ENCODE measurements around the gene PLEKHG4. TPM values are rescaled to one million over a fixed set of nuclear protein-coding genes. Genes with fewer than 3 reads are reported as not detected.

PLEKHG4 gene
- total and polyA plus RNA-seq, 7 donors: 1.4 to 7.9 (median 3.5) TPM

DNA sequence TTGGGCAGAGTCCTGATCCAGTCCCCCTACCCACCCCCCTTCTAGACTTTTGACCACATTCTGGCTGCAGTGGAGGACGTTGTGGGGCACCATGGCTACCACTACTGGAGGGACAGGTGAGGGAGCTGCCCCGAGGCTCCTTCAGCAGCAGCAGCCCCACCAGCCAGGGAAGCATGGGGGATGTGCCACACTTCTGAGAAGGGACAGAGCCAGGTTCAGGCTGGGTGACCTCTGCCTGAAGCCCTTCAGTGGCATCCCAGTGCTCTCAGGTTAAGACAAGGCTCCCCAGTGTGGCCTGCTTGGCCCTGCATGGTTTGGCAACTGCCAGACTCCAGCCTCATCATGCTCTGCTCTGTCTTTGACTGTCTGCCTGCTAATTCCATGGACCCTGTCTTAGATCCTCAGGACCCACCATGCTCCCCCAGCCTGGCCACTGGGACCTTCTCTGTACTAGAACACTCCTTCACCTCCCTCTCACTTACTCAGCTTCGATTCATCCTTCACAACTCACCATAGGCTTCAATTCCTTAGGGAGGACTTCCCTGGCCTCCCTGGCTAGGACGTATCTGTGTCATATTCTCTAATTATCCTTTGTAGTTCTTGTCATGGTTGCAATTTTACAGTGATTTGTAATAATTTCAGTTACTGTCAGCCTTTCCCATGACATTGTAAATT is 21.7 kb upstream of the PLEKHG4 start:
- no peak overlapping the region for H3K4me3 ChIP-seq
- DNase-seq: peak; percentile 47
- H3K9me3 ChIP-seq: no peaks in the 10 kb centered on the region
- H3K4me1 ChIP-seq: no peaks in the 10 kb centered on the region
- intact Hi-C loops (cut with DNase I): no loop called here
- peaks cover 5 to 21% (median 13%) of the 10 kb centered on the region in 3 donors for H3K27me3 ChIP-seq
- WGBS, 2 donors: 84 to 85% methylated on average over 4 of the region's 4 CpGs
- no peak overlapping the region for H3K27ac ChIP-seq
- TF ChIP-seq EP300 (IDR thresholded peaks at IDR 0.05) (no peak), POLR2AphosphoS5 (IDR thresholded peaks at IDR 0.05) (no peak), POLR2A (IDR thresholded peaks at IDR 0.05) (no peak)
- TF ChIP-seq, protein P1, sequence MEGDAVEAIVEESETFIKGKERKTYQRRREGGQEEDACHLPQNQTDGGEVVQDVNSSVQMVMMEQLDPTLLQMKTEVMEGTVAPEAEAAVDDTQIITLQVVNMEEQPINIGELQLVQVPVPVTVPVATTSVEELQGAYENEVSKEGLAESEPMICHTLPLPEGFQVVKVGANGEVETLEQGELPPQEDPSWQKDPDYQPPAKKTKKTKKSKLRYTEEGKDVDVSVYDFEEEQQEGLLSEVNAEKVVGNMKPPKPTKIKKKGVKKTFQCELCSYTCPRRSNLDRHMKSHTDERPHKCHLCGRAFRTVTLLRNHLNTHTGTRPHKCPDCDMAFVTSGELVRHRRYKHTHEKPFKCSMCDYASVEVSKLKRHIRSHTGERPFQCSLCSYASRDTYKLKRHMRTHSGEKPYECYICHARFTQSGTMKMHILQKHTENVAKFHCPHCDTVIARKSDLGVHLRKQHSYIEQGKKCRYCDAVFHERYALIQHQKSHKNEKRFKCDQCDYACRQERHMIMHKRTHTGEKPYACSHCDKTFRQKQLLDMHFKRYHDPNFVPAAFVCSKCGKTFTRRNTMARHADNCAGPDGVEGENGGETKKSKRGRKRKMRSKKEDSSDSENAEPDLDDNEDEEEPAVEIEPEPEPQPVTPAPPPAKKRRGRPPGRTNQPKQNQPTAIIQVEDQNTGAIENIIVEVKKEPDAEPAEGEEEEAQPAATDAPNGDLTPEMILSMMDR (IDR thresholded peaks at IDR 0.05): no peak
- H3K36me3 ChIP-seq: no peaks in the 10 kb centered on the region

DNA sequence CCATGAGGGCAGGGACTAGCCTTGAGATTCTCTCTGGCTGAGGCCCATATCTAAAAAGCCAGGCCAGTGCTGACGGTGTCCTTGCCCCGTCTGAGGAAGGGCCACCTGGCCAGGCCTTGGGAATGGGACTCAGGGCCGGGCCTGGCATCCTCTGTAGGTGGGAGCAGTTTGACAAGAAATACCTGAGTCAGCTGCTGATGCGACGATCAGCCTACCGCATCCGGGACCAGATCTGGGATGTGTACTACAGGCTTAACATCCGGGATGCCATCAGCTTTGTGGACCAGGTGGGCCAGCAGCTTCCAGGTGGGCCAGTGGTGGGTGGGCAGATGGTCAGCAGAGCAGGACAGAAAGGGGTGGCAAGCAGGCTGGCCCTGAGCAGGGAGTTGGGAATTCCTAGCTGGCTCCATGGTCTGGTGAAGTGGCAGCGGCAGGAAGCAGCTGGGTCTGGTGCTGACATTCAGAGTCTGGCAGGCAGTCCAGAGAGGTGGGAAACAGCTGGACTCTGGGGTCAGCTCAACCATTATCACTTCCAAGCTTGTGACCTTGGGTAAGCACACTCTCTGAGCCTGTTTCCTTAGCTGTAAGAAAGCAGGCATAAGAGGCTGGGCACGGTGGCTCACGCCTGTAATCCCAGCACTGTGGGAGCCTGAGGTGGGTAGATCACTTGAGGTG is 21.0 kb upstream of the PLEKHG4 start:
- no peak overlapping the region for H3K27ac ChIP-seq
- intact Hi-C loops (cut with DNase I): no loop called here
- DNase-seq: peak; percentile 55
- H3K36me3 ChIP-seq: no peaks in the 10 kb centered on the region
- peaks cover 5 to 16% (median 9%) of the 10 kb centered on the region in 3 donors for H3K27me3 ChIP-seq
- no peaks in the 10 kb centered on the region for H3K9me3 ChIP-seq
- TF ChIP-seq EP300 (IDR thresholded peaks at IDR 0.05): no peak
- TF ChIP-seq POLR2A (IDR thresholded peaks at IDR 0.05): no peak
- TF ChIP-seq, protein P1 (IDR thresholded peaks at IDR 0.05): no peak
- TF ChIP-seq POLR2AphosphoS5 (IDR thresholded peaks at IDR 0.05): no peak
- no peak overlapping the region for H3K4me3 ChIP-seq
- WGBS, 2 donors: 89 to 91% methylated on average over 11 of the region's 11 CpGs
- H3K4me1 ChIP-seq: no peaks in the 10 kb centered on the region

DNA sequence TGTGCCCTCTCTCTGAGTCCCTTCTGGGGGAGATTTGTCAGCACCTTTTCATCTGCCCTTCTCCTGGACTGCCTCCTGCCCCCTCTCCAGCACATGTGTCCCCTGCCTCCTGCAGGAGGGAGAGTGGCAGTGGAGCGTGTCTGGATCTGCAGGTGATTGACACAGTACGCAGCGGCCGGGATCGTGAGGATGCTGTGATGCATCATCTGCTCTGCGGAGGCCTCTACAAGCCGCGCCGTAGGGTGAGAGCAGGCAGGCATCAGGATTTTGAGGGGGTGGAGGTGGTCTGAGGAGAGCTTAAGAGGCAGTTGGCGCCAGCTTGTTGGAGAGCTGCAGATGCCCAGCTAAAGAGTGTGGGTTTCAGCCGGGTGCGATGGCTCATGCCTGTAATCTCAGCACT is 19.6 kb upstream of the PLEKHG4 start:
- Histone ChIP-seq H3K27me3 (peaks cover 0 to 4% (median 2%) of the 10 kb centered on the region in 3 donors), H3K36me3 (no peaks in the 10 kb centered on the region), H3K4me3 (no peak overlapping the region), H3K27ac (no peak overlapping the region), H3K4me1 (no peaks in the 10 kb centered on the region), H3K9me3 (no peaks in the 10 kb centered on the region)
- peak; percentile 58 for DNase-seq
- intact Hi-C loops (cut with DNase I): no loop called here
- WGBS, 2 donors: 94 to 95% methylated on average over 12 of the region's 12 CpGs
- TF ChIP-seq, protein P1 (IDR thresholded peaks at IDR 0.05): no peak
- no peak for TF ChIP-seq EP300 (IDR thresholded peaks at IDR 0.05)
- no peak for TF ChIP-seq POLR2AphosphoS5 (IDR thresholded peaks at IDR 0.05)
- no peak for TF ChIP-seq POLR2A (IDR thresholded peaks at IDR 0.05)

DNA sequence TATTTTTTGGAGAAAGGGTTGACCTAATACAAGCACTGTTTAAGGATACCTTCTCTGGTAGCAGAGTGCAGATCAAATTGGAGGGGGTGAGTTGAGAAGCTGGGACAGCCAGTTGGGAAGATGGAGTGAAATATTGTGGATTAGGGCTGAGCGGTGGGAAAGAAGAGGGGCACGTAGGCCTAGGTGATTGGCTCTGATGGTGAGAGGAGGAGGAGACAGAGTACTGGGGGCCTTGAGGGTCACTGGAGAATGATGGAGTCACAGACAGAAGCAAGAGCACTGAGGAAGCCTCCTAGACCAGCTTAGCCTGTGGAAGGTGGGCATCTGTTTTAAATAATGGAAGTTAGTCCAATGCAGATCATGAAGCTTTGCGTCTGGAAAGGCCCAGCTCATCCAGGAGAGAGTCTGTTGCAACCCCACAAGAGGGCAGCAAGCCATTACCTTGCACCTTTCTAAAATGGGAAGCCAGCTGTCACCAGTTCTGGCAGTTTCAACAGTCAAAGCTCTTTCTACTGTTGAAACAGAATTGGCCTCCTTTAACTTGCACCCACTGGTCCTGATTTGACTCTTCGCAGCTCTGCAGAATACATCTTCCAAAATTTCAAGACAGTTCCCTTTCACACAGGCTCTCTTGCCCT is 18.8 kb upstream of the PLEKHG4 start:
- TF ChIP-seq POLR2AphosphoS5 (IDR thresholded peaks at IDR 0.05) (no peak), POLR2A (IDR thresholded peaks at IDR 0.05) (no peak), EP300 (IDR thresholded peaks at IDR 0.05) (no peak)
- TF ChIP-seq, protein P1 (IDR thresholded peaks at IDR 0.05): no peak
- WGBS, 2 donors: 64 to 75% methylated on average over 4 of the region's 4 CpGs

More for the DNA sequence above, 18.8 kb upstream of the PLEKHG4 start:
- Histone ChIP-seq H3K27ac (no peak overlapping the region), H3K4me1 (no peaks in the 10 kb centered on the region), H3K4me3 (no peak overlapping the region), H3K27me3 (peaks cover 0 to 3% (median 0%) of the 10 kb centered on the region in 3 donors), H3K9me3 (no peaks in the 10 kb centered on the region), H3K36me3 (no peaks in the 10 kb centered on the region)
- intact Hi-C loops (cut with DNase I): no loop called here
- DNase-seq: peak; percentile 55

Measured in sigmoid colon (tissue), 7 donors.